Stimulated activated naive B cell treated with anti-CD40 and anti-IgM and Interleukin-4, amounts not matched to agents 10 μg/mL and 1 μg/mL and 100 μg/mL, for 72 hours (primary cell): ENCODE results near the gene PLOD1.
"Not testable (repeated sequence)": the region's sequence is repeated elsewhere in the genome, so short reads cannot be mapped to it uniquely, and the experiment has no call there.

Experiments used
- ATAC-seq, 2 donors: fragments of 150-1000 bp; cut with Tn5 transposase; replicated peaks; 2 replicates each; pipeline ENCODE4 v1.10.0; 2021; ENCODE audit warnings: moderate library complexity in 1 of 2
- DNase-seq: peaks from one replicate; pipeline ENCODE4 v3.0.0; 2021
- H3K27ac Mint-ChIP-seq: one replicate; pipeline ENCODE4 v1.8.0; 2022; ENCODE audit warnings: mild to moderate bottlenecking, mixed read lengths
- H3K27me3 Mint-ChIP-seq, 2 donors: one replicate each; pipeline ENCODE4 v1.8.0; 2022; ENCODE audit warnings: mixed read lengths in 2 of 2
- H3K36me3 Mint-ChIP-seq, 2 donors: one replicate each; pipeline ENCODE4 v1.8.0; 2022; ENCODE audit warnings: mixed read lengths in 2 of 2, mild to moderate bottlenecking in 1 of 2
- H3K4me1 Mint-ChIP-seq, 2 donors: one replicate each; pipeline ENCODE4 v1.8.0; 2022; ENCODE audit warnings: mixed read lengths in 2 of 2, mild to moderate bottlenecking in 1 of 2
- H3K4me3 Mint-ChIP-seq, 2 donors: one replicate each; pipeline ENCODE4 v1.8.0; 2022; ENCODE audit warnings: mild to moderate bottlenecking in 2 of 2, mixed read lengths in 2 of 2, moderate library complexity in 1 of 2
- H3K9me3 Mint-ChIP-seq, 2 donors: one replicate each; pipeline ENCODE4 v1.8.0; 2022; ENCODE audit warnings: mixed read lengths in 2 of 2, mild to moderate bottlenecking in 1 of 2

The PLOD1 gene

GRCh38 chr1:11904156-11904555 lies 30.4 kb upstream of the PLOD1 start:
- ATAC-seq, DNase-seq, H3K9me3 Mint-ChIP-seq, H3K4me3 Mint-ChIP-seq, H3K27ac Mint-ChIP-seq: not testable (repeated sequence)
- Mint-ChIP-seq H3K36me3 (peaks cover 6 to 12% of the 10 kb centered on the region in 2 donors), H3K27me3 (peaks cover 13 to 14% of the 10 kb centered on the region in 2 donors), H3K4me1 (peaks cover 16 to 24% of the 10 kb centered on the region in 2 donors)

- Mint-ChIP-seq H3K4me1 (peaks cover 24 to 29% of the 10 kb centered on the region in 2 donors), H3K27ac (no peak overlapping the region), H3K9me3 (no peaks in the 10 kb centered on the region), H3K36me3 (peaks cover 9 to 16% of the 10 kb centered on the region in 2 donors), H3K27me3 (peaks cover 5 to 6% of the 10 kb centered on the region in 2 donors), H3K4me3 (no peak overlapping the region)
- no peak for DNase-seq
- no peak for ATAC-seq
Observed at GRCh38 chr1:11904978-11905377, 29.5 kb upstream of the PLOD1 start.

- Mint-ChIP-seq H3K4me3 (peak overlapping the region in 1 of 2 donors; percentile 26), H3K9me3 (no peaks in the 10 kb centered on the region), H3K27me3 (peaks cover 4 to 6% of the 10 kb centered on the region in 2 donors), H3K36me3 (peaks cover 9 to 16% of the 10 kb centered on the region in 2 donors), H3K4me1 (peaks cover 26 to 29% of the 10 kb centered on the region in 2 donors), H3K27ac (no peak overlapping the region)
- no peak for DNase-seq
- ATAC-seq: no peak
Observed at GRCh38 chr1:11906870-11907269, 27.6 kb upstream of the PLOD1 start.

DNA sequence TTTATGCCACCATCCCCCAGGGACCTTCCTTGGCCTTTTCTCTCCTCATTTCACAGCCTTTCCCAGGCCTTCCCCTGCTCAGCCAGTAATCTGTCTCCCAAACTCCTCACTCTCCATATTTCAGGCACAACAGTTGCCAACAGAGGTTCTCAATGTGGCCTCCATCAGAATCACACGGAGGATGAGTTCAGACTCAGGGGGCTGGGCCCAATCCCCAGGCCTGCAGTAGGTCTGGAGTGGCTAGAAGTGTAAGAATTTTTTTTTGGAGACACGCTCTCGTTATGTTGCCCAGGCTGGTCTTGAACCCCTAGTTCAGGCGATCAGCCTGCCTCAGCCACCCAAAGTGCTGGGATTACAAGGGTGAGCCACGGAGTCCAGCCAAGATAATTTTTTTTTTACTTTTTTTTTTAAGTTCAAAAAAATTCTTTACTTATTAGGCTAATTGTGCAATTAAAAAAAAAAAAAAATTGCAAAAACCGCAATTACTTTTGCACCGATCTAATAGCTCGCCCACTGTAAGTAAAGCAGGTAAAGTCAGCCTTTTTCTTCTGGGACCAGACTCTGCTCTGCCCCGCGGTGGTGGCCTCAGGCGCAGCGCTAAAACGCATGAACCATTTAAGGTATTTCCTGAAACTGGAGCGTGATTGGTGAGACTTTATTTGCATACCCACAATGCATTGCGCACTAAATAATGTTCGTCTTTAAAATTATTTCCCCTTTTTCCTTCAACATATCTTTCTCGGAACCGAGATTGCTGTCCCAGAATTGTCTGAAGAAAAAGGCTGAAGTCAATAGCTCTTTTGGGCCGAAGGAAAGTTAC lies 27.0 kb upstream of the PLOD1 start:
- Mint-ChIP-seq H3K36me3 (peaks cover 9 to 16% of the 10 kb centered on the region in 2 donors), H3K27ac (peak overlapping the region; percentile 100), H3K4me1 (peaks cover 26 to 29% of the 10 kb centered on the region in 2 donors), H3K4me3 (peak overlapping the region; percentile 85 to 92), H3K27me3 (peaks cover 0 to 6% of the 10 kb centered on the region in 2 donors), H3K9me3 (no peaks in the 10 kb centered on the region)
- ATAC-seq (peak; percentile 45 to 48), DNase-seq (peak; percentile 85)

DNA sequence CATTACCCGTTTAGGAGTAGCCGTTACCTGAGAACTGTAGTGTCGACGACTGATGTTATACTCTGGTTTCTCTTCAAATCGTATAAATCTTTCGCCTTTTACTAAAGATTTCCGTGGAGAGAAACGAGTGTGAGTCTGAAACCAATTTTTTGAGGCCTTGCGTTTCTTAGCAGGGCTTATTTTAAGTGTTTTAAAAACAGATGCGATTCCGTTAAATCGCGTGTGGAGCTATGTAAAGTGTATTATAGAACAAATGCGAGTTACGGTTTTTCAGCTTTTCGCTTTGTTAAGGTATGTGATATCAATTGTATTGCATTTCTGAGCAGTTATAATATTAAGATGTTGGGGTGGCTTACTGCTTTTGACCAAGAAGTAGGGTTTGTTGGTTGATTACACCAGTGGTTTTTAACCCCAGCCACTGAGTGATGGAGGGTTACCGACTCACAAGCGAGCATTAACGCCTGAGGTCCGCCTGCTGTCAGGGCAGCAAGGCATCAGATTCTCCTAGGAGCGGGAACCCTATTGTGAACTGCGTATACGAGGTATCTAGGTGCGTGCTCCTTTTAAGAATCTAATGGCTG lies 26.3 kb upstream of the PLOD1 start:
- ATAC-seq (peak; percentile 74 to 75), DNase-seq (peak; percentile 93)
- Mint-ChIP-seq H3K4me1 (peaks cover 26 to 29% of the 10 kb centered on the region in 2 donors), H3K9me3 (no peaks in the 10 kb centered on the region), H3K36me3 (peaks cover 9 to 16% of the 10 kb centered on the region in 2 donors), H3K27me3 (peaks cover 0 to 6% of the 10 kb centered on the region in 2 donors), H3K27ac (peak overlapping the region; percentile 100), H3K4me3 (peak overlapping the region; percentile 85 to 92)

DNA sequence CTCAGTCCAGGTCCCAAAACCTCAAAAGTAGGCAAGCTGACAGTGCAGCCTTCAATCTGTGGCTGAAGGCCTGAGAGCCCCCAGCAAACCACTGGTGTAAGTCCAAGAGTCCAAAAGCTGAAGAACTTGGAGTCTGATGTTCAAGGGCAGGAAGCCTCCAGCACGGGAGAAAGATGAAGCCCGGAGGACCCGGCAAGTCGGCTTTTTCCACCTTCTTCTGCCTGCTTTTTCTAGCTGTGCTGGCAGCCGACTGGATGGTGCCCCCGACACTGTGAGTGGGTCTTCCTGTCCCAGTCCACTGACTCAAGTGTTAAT lies 23.6 kb upstream of the PLOD1 start:
- not testable (repeated sequence) for H3K4me3 Mint-ChIP-seq
- peak overlapping the region; percentile 100 for H3K27ac Mint-ChIP-seq

GRCh38 chr1:11912000-11912399 lies 22.5 kb upstream of the PLOD1 start:
- Mint-ChIP-seq H3K4me3 (no peak overlapping the region), H3K27me3 (peaks cover 0 to 6% of the 10 kb centered on the region in 2 donors), H3K4me1 (peaks cover 26 to 32% of the 10 kb centered on the region in 2 donors), H3K27ac (no peak overlapping the region), H3K9me3 (no peaks in the 10 kb centered on the region), H3K36me3 (peaks cover 17 to 22% of the 10 kb centered on the region in 2 donors)
- DNase-seq (no peak), ATAC-seq (no peak)

More for the DNA sequence above, 23.6 kb upstream of the PLOD1 start:
- not testable (repeated sequence) for H3K27me3 Mint-ChIP-seq, DNase-seq, H3K9me3 Mint-ChIP-seq, ATAC-seq
- Mint-ChIP-seq H3K36me3 (peaks cover 10 to 16% of the 10 kb centered on the region in 2 donors), H3K4me1 (peaks cover 26 to 29% of the 10 kb centered on the region in 2 donors)

DNA sequence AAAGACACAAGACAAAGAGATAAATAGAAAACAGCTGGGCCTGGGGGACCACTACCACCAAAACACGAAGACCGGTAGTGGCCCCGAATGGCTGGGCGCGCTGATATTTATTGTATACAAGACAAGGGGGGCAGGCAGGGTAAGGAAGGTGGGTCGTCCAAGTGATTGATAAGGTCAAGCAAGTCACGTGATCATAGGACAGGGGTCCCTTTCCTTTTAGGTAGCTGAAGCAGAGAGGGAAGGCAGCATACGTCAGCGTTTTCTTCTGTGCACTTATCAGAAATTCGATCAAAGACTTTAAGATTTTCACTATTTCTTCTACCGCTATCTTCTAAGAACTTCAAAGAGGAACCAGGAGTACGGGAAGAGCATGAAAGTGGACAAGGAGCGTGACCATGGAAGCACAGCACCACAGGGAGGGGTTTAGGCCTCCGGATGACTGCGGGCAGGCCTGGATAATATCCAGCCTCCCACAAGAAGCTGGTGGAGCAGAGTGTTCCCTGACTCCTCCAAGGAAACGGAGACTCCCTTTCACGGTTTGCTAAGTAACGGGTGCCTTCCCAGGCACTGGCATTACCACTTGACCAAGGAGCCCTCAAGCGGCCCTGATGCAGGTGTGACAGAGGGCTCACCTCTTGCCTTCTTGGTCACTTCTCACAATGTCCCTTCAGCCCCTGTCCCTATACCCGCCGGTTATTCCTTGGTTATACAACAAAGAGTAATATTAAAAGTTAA lies 21.9 kb upstream of the PLOD1 start:
- H3K27ac Mint-ChIP-seq, DNase-seq, H3K4me3 Mint-ChIP-seq: not testable (repeated sequence)

GRCh38 chr1:11913291-11913690 lies 21.2 kb upstream of the PLOD1 start:
- ATAC-seq (no peak), DNase-seq (no peak)
- Mint-ChIP-seq H3K4me1 (peaks cover 14 to 24% of the 10 kb centered on the region in 2 donors), H3K4me3 (no peak overlapping the region), H3K27me3 (no peaks in the 10 kb centered on the region), H3K27ac (no peak overlapping the region), H3K36me3 (peaks cover 16% of the 10 kb centered on the region in 2 donors), H3K9me3 (no peaks in the 10 kb centered on the region)

More for the DNA sequence above, 21.9 kb upstream of the PLOD1 start:
- H3K27me3 Mint-ChIP-seq, ATAC-seq, H3K9me3 Mint-ChIP-seq: not testable (repeated sequence)
- peaks cover 21 to 31% of the 10 kb centered on the region in 2 donors for H3K4me1 Mint-ChIP-seq
- H3K36me3 Mint-ChIP-seq: peaks cover 17 to 22% of the 10 kb centered on the region in 2 donors

- ATAC-seq (no peak), DNase-seq (no peak)
- peaks cover 9 to 22% of the 10 kb centered on the region in 2 donors for H3K4me1 Mint-ChIP-seq
- H3K9me3 Mint-ChIP-seq: no peaks in the 10 kb centered on the region
- no peak overlapping the region for H3K4me3 Mint-ChIP-seq
- no peak overlapping the region for H3K27ac Mint-ChIP-seq
- H3K27me3 Mint-ChIP-seq: no peaks in the 10 kb centered on the region
- H3K36me3 Mint-ChIP-seq: peaks cover 12 to 13% of the 10 kb centered on the region in 2 donors
Observed at GRCh38 chr1:11914024-11914423, 20.5 kb upstream of the PLOD1 start.

DNA sequence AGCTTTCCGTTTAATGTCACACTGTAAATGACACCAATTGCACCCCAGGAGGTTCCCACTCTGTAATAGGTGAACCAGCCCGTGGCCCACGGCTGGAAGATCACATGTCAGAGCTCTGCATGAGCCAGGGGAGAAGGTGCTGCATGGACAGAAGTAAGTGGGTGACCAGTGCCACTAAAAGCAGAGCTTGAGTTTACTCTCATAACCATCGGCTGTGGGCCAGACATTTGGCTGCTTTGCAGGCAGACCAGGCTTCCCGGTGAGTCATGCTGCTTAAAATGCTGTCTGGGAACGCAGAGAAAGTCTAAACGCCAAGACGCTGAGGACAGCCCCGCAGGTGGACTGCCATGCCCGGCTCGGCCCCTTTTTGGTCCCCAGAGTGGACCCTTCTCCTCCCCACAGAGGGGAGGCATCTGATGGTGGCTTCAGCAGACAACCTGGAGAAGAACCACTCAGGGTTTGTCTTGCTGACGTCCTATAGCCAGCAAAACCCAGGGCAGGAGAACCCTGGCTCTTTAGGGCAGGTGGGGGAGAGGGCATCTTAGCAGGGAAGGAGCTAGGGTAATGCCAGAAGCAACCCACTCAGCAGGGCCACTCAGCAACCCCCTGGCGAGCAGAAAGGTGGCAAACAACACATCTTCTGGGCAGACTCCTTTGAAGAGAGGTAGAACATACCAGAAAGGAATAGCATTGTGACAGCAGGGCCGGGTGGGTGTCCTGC lies 15.6 kb upstream of the PLOD1 start:
- Mint-ChIP-seq H3K36me3 (peaks cover 33 to 35% of the 10 kb centered on the region in 2 donors), H3K4me1 (peaks cover 23 to 50% of the 10 kb centered on the region in 2 donors), H3K27ac (peak overlapping the region; percentile 5), H3K9me3 (no peaks in the 10 kb centered on the region), H3K27me3 (no peaks in the 10 kb centered on the region), H3K4me3 (no peak overlapping the region)
- no peak for ATAC-seq
- DNase-seq: no peak

DNA sequence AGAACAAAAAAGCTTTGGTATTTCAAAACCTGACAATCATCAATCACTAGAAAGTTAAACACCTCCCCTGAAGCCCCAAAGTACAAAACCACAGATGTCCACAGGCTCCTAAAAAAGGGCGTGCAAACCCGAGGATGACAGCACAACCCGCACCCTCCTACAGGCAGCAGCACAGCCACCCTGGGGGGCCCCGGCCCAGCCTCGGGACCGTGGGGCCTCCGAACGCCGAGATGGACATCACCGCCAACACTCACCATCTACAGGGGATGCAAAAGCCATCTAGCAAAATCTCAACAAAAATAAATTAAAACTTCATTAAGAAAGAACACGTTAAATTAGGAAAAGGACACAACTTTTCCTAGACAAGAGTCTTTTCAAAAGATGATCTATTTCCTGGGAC lies 14.9 kb upstream of the PLOD1 start:
- peaks cover 37 to 40% of the 10 kb centered on the region in 2 donors for H3K36me3 Mint-ChIP-seq
- H3K27ac Mint-ChIP-seq: no peak overlapping the region
- H3K4me1 Mint-ChIP-seq: peaks cover 26 to 57% of the 10 kb centered on the region in 2 donors

GRCh38 chr1:11920239-11920903 lies 14.1 kb upstream of the PLOD1 start:
- peaks cover 32 to 64% of the 10 kb centered on the region in 2 donors for H3K4me1 Mint-ChIP-seq
- H3K4me3 Mint-ChIP-seq: no peak overlapping the region
- DNase-seq: no peak
- H3K27me3 Mint-ChIP-seq: no peaks in the 10 kb centered on the region
- no peak for ATAC-seq
- no peaks in the 10 kb centered on the region for H3K9me3 Mint-ChIP-seq
- peaks cover 43 to 48% of the 10 kb centered on the region in 2 donors for H3K36me3 Mint-ChIP-seq
- H3K27ac Mint-ChIP-seq: no peak overlapping the region

More for the DNA sequence above, 14.9 kb upstream of the PLOD1 start:
- no peak for ATAC-seq
- H3K9me3 Mint-ChIP-seq: no peaks in the 10 kb centered on the region
- H3K4me3 Mint-ChIP-seq: no peak overlapping the region
- H3K27me3 Mint-ChIP-seq: no peaks in the 10 kb centered on the region
- DNase-seq: no peak
